ENCODE measurements around the gene TMEM54. TPM values are rescaled to one million over a fixed set of nuclear protein-coding genes. Genes with fewer than 3 reads are reported as not detected.

Gene TMEM54
- total RNA-seq, 4 donors from 2014 or later = 122 to 245 (median 198) TPM

GRCh38 chr1:32868085-32868484 lies 33.1 kb downstream of the TMEM54 start:
- no peak overlapping the region for H3K4me3 ChIP-seq (ENCODE audit: low read depth, poor library complexity, severe bottlenecking)
- intact Hi-C loops (cut with DNase I; ENCODE audit: low total_unique reads) = loop anchor here (10.0 kb wide), 1 partner anchor 163 kb away; the partner anchor contains the start of gene SYNC
- DNase-seq (ENCODE audit: low spot score in 2 of 2) = peak in 1 of 2 donors; percentile 63
- TF ChIP-seq, protein P1, sequence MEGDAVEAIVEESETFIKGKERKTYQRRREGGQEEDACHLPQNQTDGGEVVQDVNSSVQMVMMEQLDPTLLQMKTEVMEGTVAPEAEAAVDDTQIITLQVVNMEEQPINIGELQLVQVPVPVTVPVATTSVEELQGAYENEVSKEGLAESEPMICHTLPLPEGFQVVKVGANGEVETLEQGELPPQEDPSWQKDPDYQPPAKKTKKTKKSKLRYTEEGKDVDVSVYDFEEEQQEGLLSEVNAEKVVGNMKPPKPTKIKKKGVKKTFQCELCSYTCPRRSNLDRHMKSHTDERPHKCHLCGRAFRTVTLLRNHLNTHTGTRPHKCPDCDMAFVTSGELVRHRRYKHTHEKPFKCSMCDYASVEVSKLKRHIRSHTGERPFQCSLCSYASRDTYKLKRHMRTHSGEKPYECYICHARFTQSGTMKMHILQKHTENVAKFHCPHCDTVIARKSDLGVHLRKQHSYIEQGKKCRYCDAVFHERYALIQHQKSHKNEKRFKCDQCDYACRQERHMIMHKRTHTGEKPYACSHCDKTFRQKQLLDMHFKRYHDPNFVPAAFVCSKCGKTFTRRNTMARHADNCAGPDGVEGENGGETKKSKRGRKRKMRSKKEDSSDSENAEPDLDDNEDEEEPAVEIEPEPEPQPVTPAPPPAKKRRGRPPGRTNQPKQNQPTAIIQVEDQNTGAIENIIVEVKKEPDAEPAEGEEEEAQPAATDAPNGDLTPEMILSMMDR (IDR thresholded peaks at IDR 0.05) = no peak
- no peak for TF ChIP-seq POLR2A (IDR thresholded peaks at IDR 0.05)
- WGBS, 2 donors = 91 to 96% methylated on average over 13 of the region's 13 CpGs

DNA sequence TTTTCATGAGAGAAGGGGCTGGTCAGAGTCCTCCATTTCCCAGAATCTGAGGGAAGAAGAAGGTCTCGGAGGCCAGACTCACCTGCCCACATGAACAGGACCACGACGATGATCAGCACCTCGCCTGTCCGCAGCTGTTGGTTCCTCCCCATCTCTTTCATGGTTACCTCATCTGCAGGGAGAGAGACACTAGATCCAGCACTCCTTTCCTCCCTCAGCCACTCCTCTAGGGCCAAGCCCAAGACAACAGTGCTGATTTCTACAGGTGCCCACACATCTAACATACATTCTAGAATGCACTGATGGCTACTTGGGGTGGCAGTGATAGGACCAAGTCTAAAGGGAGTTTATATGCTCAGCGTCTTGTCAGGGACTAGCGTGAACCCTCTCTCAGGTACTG lies 33.5 kb downstream of the TMEM54 start:
- H3K4me3 ChIP-seq (ENCODE audit: low read depth, poor library complexity, severe bottlenecking) = no peak overlapping the region
- peak in 1 of 2 donors; percentile 34 for DNase-seq (ENCODE audit: low spot score in 2 of 2)
- 91 to 95% methylated on average over 7 of the region's 7 CpGs for WGBS, 2 donors
- intact Hi-C loops (cut with DNase I; ENCODE audit: low total_unique reads) = loop anchor here (10.0 kb wide), 1 partner anchor 163 kb away; the partner anchor contains the start of gene SYNC
- TF ChIP-seq, protein P1 (IDR thresholded peaks at IDR 0.05) = no peak
- no peak for TF ChIP-seq POLR2A (IDR thresholded peaks at IDR 0.05)

GRCh38 chr1:32867151-32867550 lies 34.0 kb downstream of the TMEM54 start:
- DNase-seq (ENCODE audit: low spot score in 2 of 2) = peak in 1 of 2 donors; percentile 12
- 91 to 94% methylated on average over 5 of the region's 5 CpGs for WGBS, 2 donors
- intact Hi-C loops (cut with DNase I; ENCODE audit: low total_unique reads) = loop anchor here (10.0 kb wide), 1 partner anchor 162 kb away; the partner anchor contains the start of gene SYNC
- H3K4me3 ChIP-seq (ENCODE audit: low read depth, poor library complexity, severe bottlenecking) = no peak overlapping the region
- TF ChIP-seq POLR2A (IDR thresholded peaks at IDR 0.05) = no peak
- TF ChIP-seq, protein P1 (IDR thresholded peaks at IDR 0.05) = no peak

GRCh38 chr1:32865639-32866405 lies 35.4 kb downstream of the TMEM54 start:
- intact Hi-C loops (cut with DNase I; ENCODE audit: low total_unique reads) = loop anchor here (10.0 kb wide), 1 partner anchor 161 kb away; the partner anchor contains the start of gene SYNC
- no peak for TF ChIP-seq POLR2A (IDR thresholded peaks at IDR 0.05)
- TF ChIP-seq, protein P1 (IDR thresholded peaks at IDR 0.05) = no peak
- 64 to 76% methylated on average over 3 of the region's 3 CpGs for WGBS, 2 donors
- H3K4me3 ChIP-seq (ENCODE audit: low read depth, poor library complexity, severe bottlenecking) = no peak overlapping the region
- DNase-seq (ENCODE audit: low spot score in 2 of 2) = peak in 1 of 2 donors; percentile 3

DNA sequence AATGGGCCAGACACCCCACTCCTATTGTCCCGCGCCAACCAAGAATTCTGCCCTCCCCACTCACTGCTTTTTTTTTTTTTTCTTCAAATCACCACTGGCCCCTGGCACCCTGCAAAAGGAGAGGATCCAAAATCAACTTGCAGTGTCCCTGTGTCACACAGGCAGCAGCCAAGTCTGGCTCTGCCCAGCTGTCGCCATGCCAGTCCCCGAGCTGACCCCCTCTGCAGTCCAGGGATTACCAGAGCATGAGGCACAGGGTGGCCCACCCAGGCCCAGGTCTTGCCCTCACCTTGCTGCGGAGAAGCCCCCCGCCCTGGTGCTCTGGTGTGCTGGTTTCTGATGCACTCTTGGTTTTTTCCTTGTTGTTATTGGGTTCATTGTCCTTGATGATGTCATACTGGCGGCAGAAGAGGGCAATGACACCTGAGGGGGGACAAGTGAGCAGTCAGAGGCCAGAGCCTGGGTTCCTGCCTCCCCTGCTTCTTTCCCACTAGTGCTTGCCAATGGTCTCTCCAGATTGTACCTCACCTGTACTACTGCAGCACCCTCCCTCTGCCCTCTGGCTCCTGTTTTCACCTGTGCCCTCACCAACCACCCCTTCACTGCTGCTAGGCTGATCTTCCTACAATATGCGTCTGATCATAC lies 36.7 kb downstream of the TMEM54 start:
- no peak overlapping the region for H3K4me3 ChIP-seq (ENCODE audit: low read depth, poor library complexity, severe bottlenecking)
- 91 to 94% methylated on average over 8 of the region's 8 CpGs for WGBS, 2 donors
- DNase-seq (ENCODE audit: low spot score in 2 of 2) = peak in 1 of 2 donors; percentile 48
- intact Hi-C loops (cut with DNase I; ENCODE audit: low total_unique reads) = loop anchor here (10.0 kb wide), 1 partner anchor 160 kb away; the partner anchor contains the start of gene SYNC
- no peak for TF ChIP-seq POLR2A (IDR thresholded peaks at IDR 0.05)
- TF ChIP-seq, protein P1 (IDR thresholded peaks at IDR 0.05) = no peak

All from lower leg skin (tissue), 4 donors.